ENCODE data around the gene PNLIP.

PNLIP gene

GRCh38 chr10:116587878-116588591 is 42.3 kb downstream of the PNLIP start:
- DNase-seq (ENCODE audit: low spot score): peak; percentile 45

GRCh38 chr10:116588995-116589394 is 43.3 kb downstream of the PNLIP start:
- no peak for DNase-seq (ENCODE audit: low spot score)

- DNase-seq (ENCODE audit: low spot score): no peak
These were observed 44.2 kb downstream of the PNLIP start for GRCh38 chr10:116589926-116590325.

GRCh38 chr10:116590590-116591444 is 45.1 kb downstream of the PNLIP start, which contains the start of gene PNLIPRP1:
TSS of gene PNLIPRP1 (plus strand) at chr10:116590959. CDS start at chr10:116591130, 171 bp downstream.
- DNase-seq (ENCODE audit: low spot score): no peak

GRCh38 chr10:116593139-116593740 is 47.5 kb downstream of the PNLIP start:
- no peak for DNase-seq (ENCODE audit: low spot score)

- no peak for DNase-seq (ENCODE audit: low spot score)
These were observed 48.8 kb downstream of the PNLIP start for GRCh38 chr10:116594525-116595035.

- DNase-seq (ENCODE audit: low spot score): no peak
These were observed 50.3 kb downstream of the PNLIP start for GRCh38 chr10:116596062-116596461.

- no peak for DNase-seq (ENCODE audit: low spot score)
These were observed 51.8 kb downstream of the PNLIP start for GRCh38 chr10:116597543-116597942.

GRCh38 chr10:116598329-116598728 is 52.6 kb downstream of the PNLIP start:
- DNase-seq (ENCODE audit: low spot score): no peak

GRCh38 chr10:116599991-116600390 is 54.3 kb downstream of the PNLIP start:
- DNase-seq (ENCODE audit: low spot score): no peak

- no peak for DNase-seq (ENCODE audit: low spot score)
These were observed 57.1 kb downstream of the PNLIP start for GRCh38 chr10:116602648-116603400.

GRCh38 chr10:116606061-116606483 is 60.3 kb downstream of the PNLIP start:
- no peak for DNase-seq (ENCODE audit: low spot score)

GRCh38 chr10:116607336-116607735 is 61.6 kb downstream of the PNLIP start:
- DNase-seq (ENCODE audit: low spot score): no peak

- no peak for DNase-seq (ENCODE audit: low spot score)
These were observed 63.2 kb downstream of the PNLIP start for GRCh38 chr10:116608686-116609594.

- no peak for DNase-seq (ENCODE audit: low spot score)
These were observed 64.9 kb downstream of the PNLIP start for GRCh38 chr10:116610443-116611152.

- no peak for DNase-seq (ENCODE audit: low spot score)
These were observed 65.4 kb downstream of the PNLIP start for GRCh38 chr10:116611153-116611545.

GRCh38 chr10:116612107-116612769 is 66.5 kb downstream of the PNLIP start:
- no peak for DNase-seq (ENCODE audit: low spot score)

- DNase-seq (ENCODE audit: low spot score): no peak
These were observed 67.7 kb downstream of the PNLIP start for GRCh38 chr10:116613471-116613870.

- no peak for DNase-seq (ENCODE audit: low spot score)
These were observed 69.1 kb downstream of the PNLIP start for GRCh38 chr10:116614796-116615195.
